ENCODE data around the gene TNRC6C. TPM values are rescaled to one million over a fixed set of nuclear protein-coding genes. Genes with fewer than 3 reads are reported as not detected.

Gene TNRC6C
- total and polyA plus RNA-seq, 2 of the 13 experiments (the other 11 are each of a cell fraction or from before 2014, with no cell fraction given) = 0.66 to 4.9 TPM

- TF ChIP-seq, protein P1, sequence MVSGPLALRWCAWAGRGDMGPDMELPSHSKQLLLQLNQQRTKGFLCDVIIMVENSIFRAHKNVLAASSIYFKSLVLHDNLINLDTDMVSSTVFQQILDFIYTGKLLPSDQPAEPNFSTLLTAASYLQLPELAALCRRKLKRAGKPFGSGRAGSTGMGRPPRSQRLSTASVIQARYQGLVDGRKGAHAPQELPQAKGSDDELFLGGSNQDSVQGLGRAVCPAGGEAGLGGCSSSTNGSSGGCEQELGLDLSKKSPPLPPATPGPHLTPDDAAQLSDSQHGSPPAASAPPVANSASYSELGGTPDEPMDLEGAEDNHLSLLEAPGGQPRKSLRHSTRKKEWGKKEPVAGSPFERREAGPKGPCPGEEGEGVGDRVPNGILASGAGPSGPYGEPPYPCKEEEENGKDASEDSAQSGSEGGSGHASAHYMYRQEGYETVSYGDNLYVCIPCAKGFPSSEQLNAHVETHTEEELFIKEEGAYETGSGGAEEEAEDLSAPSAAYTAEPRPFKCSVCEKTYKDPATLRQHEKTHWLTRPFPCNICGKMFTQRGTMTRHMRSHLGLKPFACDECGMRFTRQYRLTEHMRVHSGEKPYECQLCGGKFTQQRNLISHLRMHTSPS (CRISPR knock-in tag; IDR thresholded peaks at IDR 0.05; ENCODE audit: low read depth) = no peak
- TF ChIP-seq NR2F1 (CRISPR knock-in tag; IDR thresholded peaks at IDR 0.05) (peak in 1 of 2 experiments; percentile 67; a peak in 2 of 4 replicates), AHR (CRISPR knock-in tag; IDR thresholded peaks at IDR 0.05) (no peak), CBFB (CRISPR knock-in tag; IDR thresholded peaks at IDR 0.05) (no peak), HNF4A (CRISPR knock-in tag; IDR thresholded peaks at IDR 0.05) (0 out of 2 replicates have a peak, but pooled peaks have one; percentile 17), XBP1 (CRISPR knock-in tag; IDR thresholded peaks at IDR 0.05) (no peak), GABPB1 (CRISPR knock-in tag; IDR thresholded peaks at IDR 0.05) (no peak), ZNF747 (CRISPR knock-in tag; IDR thresholded peaks at IDR 0.05; ENCODE audit: borderline replicate concordance) (no peak), ZNF850 (CRISPR knock-in tag; conservative IDR thresholded peaks at IDR 0.05) (no peak), ZNF552 (CRISPR knock-in tag; IDR thresholded peaks at IDR 0.05; ENCODE audit: borderline replicate concordance) (no peak), ZNF33A (CRISPR knock-in tag; IDR thresholded peaks at IDR 0.05; ENCODE audit: borderline replicate concordance) (no peak), ZZZ3 (CRISPR knock-in tag; IDR thresholded peaks at IDR 0.05; ENCODE audit: borderline replicate concordance) (no peak), MED8 (CRISPR knock-in tag; IDR thresholded peaks at IDR 0.05; ENCODE audit: insufficient replicate concordance) (no peak), POLR2G (IDR thresholded peaks at IDR 0.05; ENCODE audit: low read depth, low read length) (no peak), ARID3A (IDR thresholded peaks at IDR 0.05; ENCODE audit: low read depth, low read length) (no peak), AGO1 (IDR thresholded peaks at IDR 0.05; ENCODE audit: low read depth, low read length, poor library complexity, severe bottlenecking) (no peak), ZFP82 (CRISPR knock-in tag; IDR thresholded peaks at IDR 0.05; ENCODE audit: borderline replicate concordance) (no peak), WIZ (CRISPR knock-in tag; IDR thresholded peaks at IDR 0.05) (0 out of 2 replicates have a peak, but pooled peaks have one; percentile 48), ZNF772 (CRISPR knock-in tag; IDR thresholded peaks at IDR 0.05) (no peak), RCOR2 (CRISPR knock-in tag; IDR thresholded peaks at IDR 0.05) (no peak), NR2F6 (IDR thresholded peaks at IDR 0.05) (peak; percentile 82), NR2F6 (CRISPR knock-in tag; IDR thresholded peaks at IDR 0.05) (peak; percentile 67), ZNF737 (CRISPR knock-in tag; IDR thresholded peaks at IDR 0.05; ENCODE audit: borderline replicate concordance) (no peak), ASH2L (IDR thresholded peaks at IDR 0.05; ENCODE audit: insufficient read length, low read depth, low read length) (no peak)
- TF ChIP-seq, protein P2, sequence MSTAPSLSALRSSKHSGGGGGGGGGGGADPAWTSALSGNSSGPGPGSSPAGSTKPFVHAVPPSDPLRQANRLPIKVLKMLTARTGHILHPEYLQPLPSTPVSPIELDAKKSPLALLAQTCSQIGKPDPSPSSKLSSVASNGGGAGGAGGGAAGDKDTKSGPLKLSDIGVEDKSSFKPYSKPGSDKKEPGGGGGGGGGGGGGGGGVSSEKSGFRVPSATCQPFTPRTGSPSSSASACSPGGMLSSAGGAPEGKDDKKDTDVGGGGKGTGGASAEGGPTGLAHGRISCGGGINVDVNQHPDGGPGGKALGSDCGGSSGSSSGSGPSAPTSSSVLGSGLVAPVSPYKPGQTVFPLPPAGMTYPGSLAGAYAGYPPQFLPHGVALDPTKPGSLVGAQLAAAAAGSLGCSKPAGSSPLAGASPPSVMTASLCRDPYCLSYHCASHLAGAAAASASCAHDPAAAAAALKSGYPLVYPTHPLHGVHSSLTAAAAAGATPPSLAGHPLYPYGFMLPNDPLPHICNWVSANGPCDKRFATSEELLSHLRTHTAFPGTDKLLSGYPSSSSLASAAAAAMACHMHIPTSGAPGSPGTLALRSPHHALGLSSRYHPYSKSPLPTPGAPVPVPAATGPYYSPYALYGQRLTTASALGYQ (CRISPR knock-in tag; IDR thresholded peaks at IDR 0.05) = no peak
- TF ChIP-seq, protein P3, sequence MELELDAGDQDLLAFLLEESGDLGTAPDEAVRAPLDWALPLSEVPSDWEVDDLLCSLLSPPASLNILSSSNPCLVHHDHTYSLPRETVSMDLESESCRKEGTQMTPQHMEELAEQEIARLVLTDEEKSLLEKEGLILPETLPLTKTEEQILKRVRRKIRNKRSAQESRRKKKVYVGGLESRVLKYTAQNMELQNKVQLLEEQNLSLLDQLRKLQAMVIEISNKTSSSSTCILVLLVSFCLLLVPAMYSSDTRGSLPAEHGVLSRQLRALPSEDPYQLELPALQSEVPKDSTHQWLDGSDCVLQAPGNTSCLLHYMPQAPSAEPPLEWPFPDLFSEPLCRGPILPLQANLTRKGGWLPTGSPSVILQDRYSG (CRISPR knock-in tag; IDR thresholded peaks at IDR 0.05) = no peak
Observed at GRCh38 chr17:78144147-78144719, 185.7 kb downstream of the TNRC6C start (continued).
